HG03064 (cell line): ENCODE data around the gene IL1B.

Experiments
- ATAC-seq: cut with Tn5 transposase; IDR thresholded peaks from one replicate; pipeline ENCODE4 v1.9.1; 2021; ENCODE audit warnings: low read depth; ENCODE audit not compliant: unreplicated experiment

The IL1B gene

DNA sequence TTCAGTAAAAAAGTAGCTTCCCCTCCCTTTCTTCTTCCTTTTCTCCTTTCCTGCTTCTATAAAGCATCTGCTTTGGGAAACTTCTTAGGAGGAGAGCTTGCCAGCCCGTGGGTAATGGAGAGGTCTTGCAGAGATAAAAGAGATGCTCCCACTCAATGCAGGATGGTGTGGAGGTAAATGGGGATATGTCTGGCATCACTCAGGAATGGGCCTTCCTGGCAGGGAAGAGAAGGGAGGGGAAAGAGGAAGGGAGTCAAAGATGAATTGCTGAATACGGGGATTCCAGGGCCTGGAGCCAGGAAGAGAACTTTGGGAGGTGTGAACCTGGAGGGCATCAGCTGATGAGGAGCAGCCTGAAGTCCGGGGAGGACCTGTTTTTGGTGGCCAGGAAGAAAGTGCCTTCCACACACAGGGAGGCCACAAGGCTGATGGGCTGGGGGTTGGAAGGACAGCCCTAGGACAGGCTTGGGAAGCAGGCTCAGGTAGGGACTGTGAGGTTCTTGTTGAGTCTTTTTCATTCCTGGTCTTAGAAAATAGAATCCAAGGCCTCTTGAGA is 25.2 kb downstream of the IL1B start:
- ATAC-seq: no peak

DNA sequence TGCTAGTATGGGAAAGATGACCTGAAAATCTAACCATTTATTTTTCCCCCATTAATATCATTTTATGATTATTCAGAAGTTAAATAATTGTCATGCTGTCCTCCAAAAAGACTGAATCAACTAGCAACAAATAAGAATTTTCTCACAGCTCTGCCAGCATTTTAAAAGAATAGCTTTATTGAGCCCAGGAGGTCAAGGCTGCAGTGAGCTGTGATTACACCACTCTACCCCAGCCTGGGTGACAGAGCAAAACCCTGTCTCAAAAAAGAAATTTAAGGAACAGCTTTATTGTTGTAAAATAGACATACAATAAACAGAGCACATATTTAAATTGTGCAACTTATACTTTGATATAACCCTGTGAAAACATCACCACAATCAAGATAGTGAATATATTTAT is 27.5 kb downstream of the IL1B start:
- no peak for ATAC-seq

DNA sequence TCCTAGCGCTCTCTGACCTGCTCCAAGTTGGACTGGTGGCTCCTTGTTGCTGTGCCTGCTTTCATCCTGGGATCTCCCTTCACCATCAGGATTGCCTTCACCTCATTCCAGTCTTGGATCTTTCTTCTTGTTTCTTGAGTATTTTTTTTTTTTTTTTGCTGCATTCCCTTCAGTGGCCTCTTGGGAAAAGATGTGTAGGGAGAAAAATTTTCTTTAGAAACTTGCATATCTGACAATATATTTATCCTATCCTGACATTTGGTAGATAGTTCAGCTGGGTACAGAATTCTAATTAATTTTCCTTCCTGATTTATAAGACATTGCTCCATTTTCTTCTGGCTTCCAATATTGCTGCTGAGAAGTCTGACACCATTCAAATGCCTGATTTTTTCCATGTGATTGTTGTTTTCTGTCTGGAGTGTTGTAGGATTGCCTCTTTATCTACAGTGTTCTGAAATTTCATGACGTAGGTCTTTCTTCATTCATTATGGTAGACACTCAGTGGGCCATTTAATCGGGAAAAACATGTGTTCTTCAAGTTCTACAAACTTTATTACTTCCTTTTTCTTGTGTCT is 29.3 kb downstream of the IL1B start:
- no peak for ATAC-seq

DNA sequence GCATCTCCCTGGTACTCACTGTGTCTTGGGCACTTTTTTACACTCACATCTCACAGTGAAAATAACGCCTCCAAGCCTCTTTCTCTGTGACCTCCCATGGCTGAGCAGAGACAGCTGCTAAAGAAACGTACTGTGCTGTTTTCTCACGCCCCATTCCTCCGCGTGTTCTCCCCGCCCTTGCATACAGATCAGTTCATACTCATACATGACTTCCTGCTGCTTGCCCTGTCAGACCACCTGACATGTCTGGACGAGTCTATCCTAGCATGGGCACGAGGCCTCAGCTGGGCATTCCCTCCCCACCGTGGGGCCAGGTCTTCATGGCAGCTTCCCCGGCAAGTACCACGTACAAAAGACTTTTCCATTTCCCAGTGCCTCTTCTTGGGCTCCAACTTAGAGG is 31.0 kb downstream of the IL1B start:
- no peak for ATAC-seq

DNA sequence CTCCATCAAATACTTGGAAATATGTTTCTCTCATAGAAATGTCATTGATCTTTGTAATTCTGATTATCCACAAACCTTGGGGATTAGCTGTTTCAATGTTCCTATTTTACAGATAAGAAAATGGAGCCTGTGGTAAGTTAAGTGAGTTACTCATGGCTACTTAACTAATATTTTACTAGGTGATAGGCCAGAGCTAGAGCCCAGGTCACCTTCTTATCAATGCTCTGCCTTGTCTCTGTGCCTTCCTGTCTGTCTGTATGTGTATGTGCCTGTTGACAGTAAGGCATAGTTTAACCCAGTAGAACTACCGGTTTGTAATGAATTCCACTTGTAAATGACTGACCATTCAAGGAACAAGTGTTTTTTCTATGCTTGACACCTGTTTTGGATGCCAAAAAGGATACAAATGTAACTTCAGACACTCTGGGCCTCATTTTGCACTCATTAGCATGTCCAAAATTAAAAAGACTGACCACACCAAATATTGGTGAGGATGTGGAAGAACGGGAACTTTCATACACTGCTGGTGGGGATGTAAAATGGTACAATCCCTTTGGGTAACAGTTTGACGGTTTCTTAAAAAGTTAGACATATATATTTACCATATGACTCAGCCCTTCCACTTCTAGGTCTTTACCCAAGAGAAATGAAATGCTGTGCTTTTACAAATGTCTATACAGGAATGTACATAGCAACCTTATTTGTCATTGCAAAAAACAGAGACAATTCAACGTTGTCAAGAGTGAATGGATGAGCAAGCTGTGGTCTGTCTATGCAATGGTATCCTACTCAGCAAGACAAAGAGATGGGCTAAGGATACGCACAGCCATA is 32.7 kb downstream of the IL1B start:
- ATAC-seq: no peak

DNA sequence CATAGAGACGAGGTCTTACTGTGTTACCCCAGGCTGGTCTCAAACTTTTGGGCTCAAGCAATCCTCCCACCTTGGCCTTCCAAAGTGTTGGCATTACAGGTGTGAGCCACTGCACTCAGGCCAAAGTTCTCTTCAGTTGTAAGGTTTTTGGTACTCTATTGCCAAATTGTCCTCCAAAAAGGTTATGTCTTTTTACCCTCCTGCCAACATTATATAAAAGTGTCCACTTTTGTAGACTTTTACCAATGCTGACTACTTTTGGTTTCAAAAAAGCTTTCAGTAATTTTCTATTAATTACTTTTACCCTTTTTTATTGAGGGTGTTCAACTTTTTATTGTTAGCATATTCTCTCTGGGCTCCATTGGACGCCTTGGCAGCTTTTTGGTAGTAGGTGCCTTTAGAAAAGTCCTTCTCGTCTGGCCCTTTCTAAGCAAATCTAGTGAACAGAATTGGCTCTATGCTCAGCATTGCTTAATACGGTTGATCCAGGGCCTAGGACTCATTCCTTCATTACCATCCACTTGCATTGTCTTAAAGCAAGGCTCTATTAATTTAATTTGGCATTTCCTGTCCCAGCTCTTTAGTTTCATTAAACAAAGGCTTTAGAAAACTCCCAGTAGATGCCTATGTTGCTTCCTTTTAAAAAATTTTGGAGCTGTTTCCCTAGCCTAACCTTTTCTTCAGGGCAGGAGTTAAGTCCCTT is 35.5 kb downstream of the IL1B start:
- ATAC-seq: no peak

DNA sequence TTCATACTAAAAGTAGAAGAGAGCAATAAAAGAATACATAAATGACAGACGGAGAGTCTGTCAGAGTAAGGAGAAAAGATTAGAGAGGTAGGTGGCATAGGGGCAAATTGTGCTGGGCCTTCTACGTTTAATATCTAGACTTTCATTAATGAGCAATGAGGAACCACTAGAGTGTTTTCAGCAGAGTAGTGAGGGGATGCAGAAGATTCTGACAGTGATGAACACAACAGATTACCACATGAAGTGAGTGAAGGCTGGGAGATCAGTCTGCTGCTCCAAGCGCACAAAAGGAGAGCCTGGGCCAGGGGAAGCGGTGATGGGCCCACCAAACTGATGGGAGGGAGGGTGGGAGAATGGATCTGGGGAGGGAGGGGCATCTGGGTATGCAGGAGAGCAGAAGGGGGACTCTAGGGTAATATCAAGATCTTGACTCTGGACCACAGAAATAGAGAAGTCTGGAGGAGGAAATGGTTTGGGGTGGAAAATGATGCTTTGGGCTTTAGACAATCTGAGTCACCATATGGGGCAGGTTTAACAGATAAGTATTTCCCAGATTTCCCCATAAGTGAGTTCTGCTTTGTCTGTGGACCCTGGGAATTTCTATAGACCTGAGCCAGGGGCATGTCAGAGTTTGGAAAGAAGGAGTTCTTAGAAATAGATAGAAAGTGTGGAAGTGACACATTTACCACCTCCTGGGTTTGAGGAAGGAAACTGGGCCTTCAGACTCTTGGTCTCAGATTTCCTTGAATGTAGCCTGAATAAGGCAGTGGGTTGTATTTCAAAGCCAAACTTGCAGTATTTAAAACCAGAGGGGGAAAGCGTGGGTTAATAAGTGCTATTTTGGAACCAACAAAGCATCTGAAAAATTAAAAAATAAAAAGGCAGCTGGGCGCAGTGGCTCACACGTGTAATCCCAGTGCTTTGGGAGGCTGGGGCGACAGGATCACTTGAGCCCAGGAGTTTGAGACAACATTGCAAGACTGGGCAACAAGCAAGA is 37.3 kb downstream of the IL1B start:
- no peak for ATAC-seq

DNA sequence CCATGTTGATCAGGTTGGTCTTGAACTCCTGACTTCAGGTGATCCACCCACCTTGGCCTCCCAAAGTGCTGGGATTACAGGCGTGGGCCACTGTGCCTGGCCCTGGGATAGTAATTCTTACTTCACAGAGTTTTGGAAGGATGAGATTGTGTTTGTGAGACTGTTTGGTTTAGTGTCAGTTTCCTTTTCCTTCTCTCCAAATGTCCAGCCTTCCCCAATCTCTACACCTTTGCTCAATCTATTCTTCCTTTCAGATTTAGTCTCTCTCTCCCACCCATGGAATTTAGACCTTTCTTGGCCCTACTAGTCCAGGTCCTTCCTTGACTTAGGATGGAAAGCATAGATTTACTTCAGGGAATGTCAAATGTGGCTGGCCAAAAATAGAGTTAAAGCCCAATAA is 40.1 kb downstream of the IL1B start:
- ATAC-seq: no peak

DNA sequence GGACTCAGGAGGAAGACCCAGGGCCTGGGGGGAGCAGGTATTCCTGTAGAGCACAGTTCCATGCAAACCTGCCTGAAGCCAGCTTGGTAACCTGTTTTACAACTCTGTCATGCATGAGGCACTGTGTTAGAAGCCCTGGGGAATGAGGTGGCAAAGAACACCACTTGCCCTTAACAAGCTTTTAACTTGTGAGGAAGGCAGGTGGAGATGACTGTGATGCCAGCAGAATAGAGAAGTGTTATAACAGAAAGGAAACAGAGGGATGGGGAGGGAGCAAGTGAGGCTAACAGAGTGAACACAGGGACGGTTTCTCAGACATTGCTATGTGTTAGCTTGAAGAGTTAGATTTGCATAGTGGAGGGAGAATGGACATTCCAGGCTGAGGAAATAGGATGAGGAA is 40.8 kb downstream of the IL1B start:
- no peak for ATAC-seq

DNA sequence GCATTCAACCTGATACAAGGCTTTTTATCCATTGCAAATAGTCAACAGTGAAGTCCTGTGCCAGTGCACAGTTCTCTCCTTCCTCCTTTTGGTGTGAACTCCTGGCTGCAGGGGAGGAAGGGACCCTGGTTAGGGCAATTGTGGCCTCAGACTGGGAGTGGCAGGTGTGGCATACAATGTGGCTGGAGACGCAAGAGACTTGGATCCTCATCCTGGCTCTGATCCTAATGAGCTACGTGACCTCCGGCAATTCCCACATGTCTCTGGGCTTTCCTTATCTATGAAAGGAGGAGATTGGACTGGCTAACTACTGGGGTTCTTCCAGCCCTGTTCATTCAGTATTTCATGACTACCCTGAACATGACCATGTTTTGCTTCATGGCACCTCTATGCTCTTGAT is 41.7 kb downstream of the IL1B start:
- no peak for ATAC-seq

DNA sequence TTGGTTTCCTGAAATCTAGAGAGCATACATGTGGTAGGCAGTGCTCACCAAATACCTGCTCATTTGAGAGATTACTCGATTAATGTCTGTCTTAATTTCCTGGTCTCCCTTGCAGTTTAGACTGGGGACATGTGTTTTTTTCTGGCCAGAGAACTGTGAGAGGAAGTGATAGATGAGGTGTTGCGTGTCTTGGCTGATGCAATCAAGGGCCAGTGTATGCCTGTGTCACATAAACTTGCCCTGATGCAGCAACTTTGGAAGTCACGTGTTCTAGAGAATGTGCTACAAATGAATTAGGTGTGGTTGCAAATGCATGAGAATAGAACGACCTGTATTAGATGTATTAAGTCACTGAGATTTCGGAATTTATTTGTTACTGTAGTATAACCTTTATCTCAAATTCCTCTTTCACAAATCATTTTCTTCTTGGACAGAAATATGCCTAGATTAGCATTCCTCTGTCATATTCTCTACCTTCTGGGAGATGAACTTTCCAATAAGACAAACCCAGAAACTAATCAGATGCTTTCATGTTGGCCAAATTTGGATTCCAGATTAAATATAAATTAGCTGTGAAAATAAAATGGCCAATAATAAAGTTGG is 42.3 kb downstream of the IL1B start:
- no peak for ATAC-seq

DNA sequence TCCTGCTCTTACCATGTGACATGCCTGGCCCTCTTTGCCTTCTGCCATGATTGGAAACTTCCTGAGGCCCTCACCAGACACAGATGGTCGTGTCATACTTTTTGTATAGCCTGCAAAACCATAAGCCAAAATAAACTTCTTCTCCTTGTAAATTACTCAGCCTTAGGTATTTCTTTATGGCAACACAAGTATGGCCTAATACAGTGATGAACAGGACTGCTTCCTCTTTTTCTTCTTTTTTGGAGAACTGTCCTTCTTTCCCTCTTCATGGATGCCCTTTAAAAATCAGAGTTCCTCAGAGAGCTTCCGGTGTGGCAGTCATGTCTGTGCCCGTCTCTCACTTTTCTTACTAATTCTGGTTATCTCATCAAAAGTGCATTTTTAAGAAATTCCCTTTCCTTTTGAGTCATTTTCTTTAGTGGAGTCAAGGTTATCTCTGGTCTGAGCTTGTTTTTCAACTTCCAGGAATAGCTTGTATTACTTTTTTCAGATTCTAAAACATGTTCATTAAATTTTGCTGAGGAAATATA is 43.1 kb downstream of the IL1B start:
- no peak for ATAC-seq

DNA sequence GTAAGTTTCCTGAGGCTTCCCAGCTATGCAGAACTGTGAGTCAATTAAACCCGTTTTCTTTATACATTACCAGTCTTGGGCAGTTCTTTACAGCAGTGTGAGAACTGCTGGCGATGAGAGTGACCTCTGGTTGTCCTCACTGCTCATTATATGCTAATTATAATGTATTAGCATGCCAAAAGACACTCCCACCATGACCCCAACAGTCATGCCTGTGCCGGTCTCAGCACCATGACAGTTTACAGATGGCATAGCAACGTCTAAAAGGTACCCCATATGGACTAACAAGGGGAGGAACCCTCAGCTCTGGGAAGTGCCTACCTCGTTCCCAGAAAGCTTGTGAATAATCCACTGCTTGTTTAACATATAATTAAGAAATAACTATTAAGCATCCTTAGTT is 44.2 kb downstream of the IL1B start:
- no peak for ATAC-seq

DNA sequence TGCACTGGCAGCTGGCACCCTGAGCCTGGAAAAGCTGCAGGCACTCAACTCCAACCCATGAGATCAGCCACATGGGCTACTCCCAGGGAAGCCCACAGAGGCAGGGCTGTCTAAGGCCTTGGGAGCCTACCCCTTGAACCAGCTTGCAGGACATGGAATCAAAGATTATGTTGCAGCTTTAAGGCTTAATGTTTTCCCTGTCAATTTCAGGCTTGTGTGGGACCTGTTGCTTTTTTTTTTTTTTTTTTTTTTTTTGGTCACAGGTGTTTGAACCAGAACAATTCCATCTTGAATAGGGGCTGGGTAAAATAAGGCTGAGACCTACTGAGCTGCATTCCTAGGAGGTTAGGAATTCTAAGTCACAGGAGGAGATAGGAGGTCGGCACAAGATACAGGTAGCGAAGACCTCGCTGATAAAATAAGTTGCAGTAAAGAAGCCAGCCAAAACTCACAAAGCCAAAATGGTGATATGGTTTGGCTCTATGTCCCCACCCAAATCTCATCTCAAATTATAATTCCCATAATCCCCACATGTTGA is 44.8 kb downstream of the IL1B start:
- ATAC-seq: no peak

DNA sequence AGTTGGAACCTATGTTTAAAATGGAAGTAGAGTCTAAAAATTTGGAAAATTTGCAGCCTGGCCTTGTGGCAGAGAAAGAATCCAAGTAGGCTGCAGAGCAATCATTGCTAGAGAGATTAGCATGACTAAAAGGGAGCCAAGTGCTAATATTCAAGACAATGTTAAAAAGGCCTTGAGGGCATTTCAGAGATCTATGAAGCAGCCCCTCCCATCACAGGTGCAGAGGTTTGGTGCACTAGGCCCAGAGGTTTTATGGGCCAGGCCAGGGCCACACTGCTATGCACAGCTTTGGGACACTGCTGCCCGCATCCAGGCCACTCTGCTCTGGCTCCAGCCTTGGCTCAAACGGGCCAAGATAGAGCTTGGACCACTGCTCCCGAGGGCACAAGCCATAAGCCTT is 45.6 kb downstream of the IL1B start:
- ATAC-seq: no peak

DNA sequence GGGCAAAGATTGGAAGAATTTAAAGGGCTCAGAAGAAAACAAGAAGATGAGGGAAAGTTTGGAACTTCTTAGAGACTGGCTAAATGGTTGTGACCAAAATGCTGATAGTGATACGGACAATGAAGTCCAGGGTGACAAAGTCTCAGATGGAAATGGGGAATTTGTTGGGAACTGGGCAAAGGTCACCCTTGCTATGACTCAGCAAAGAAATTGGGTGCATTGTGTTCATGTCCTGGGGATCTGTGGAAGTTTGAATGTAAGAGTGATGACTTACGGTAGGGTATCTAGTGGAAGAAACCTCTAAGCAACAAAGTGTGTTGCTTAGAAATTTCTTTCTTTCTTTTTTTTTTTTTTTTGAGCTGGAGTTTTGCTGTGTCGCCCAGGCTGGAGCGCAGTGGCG is 46.3 kb downstream of the IL1B start:
- ATAC-seq: no peak

DNA sequence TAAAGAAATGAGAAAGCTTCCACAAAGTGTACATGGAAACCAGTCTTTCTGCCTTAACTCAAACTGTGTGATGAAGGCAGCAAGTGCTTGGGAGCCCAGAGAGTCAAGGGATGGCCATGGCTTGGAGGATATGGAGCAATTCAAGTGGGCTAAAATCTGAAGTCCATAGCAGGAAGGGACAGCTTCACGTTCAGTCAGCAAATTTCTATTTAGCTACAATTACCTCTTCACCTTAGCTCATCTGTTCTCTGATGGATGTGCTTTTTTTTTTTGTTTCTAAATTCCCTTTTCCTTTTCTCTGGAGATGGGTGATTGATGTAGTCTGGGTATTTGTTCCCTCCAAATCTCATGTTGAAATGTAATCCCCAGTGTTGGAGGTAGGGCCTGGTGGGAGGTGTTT is 47.4 kb downstream of the IL1B start:
- ATAC-seq: no peak

DNA sequence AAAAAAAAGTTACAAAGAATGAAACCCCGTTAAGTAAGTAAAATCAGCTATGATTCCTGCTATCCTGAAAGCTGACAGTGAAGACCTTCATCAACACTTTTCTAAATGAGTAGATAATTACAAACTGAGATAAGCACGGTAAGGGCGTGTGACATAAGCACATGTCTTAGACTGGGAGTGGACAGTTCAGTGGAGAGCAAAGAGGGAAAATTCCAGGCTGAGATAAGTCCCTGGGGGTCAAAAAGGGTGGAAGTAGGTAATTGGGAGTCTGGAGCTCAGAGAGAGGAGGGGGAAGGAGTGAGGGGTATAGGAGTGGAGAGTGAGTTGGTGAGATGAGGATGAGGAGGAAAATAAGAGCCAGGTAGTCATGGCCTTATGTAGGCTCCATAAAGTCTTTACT is 47.9 kb downstream of the IL1B start:
- no peak for ATAC-seq

DNA sequence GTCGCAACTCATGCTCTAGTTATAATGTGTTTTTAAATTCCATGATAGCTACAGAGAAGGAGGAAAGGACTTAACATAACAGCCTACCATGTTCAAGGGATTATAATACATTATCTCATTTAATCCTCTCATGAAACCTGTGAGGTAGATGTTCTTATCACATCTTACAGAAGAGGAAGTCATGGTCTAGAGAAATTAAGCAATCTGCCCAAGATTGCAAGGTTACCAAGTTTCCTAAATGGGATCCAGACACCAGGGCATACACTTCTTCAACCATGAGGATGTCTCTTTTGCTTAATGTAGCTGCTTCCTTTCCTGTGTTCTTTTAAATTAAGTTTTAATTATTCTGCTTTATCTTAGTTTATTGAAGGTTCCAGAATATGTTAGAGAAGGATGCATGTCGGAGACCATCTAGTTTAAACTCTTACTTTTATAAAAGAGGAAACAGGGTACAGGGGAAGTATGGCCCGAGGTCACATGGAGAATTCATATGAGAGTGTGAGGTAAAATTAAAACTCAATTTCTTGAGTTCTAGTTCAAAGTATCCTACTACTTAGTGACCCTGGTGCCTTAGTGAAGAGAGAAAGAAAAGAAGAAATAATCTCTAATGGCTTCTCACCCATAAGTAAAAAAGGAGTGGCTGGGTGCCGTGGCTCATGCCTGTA is 48.7 kb downstream of the IL1B start:
- no peak for ATAC-seq
